Neutrophil (primary cell): ENCODE data around the gene CCDC81.

ENCODE experiments used
- H3K27ac ChIP-seq: fragments of 200-600 bp; sonication (generic); 2 replicates; pipeline ENCODE4 v1.5.1; 2016; ENCODE audit warnings: mild to moderate bottlenecking, moderate library complexity
- H3K27me3 ChIP-seq: fragments of 200-600 bp; sonication (generic); 2 replicates; pipeline ENCODE4 v1.6.0; 2016; ENCODE audit warnings: mild to moderate bottlenecking
- H3K36me3 ChIP-seq: fragments of 200-600 bp; sonication (generic); 2 replicates; pipeline ENCODE4 v1.5.1; 2017
- H3K4me1 ChIP-seq, 2 experiments: fragments of 200-600 bp in 1 of 2; sonication (generic) in 1 of 2; 1 replicate in 1 of 2; 2 replicates in 1 of 2; pipeline versions ENCODE4 v1.5.1 to v1.6.1; 2013 to 2016; ENCODE audit warnings: low read depth in 1 of 2, low read length in 1 of 2, mild to moderate bottlenecking in 1 of 2, moderate library complexity in 1 of 2; ENCODE audit not compliant: control insufficient read depth in 1 of 2, insufficient read depth in 1 of 2
- H3K4me3 ChIP-seq, 2 experiments: fragments of 200-600 bp in 1 of 2; sonication (generic) in 1 of 2; 1 replicate in 1 of 2; 2 replicates in 1 of 2; pipeline ENCODE4 v1.5.1; 2013 to 2016; ENCODE audit warnings: low read depth in 1 of 2, low read length in 1 of 2, mild to moderate bottlenecking in 1 of 2, moderate library complexity in 1 of 2
- H3K9me3 ChIP-seq: fragments of 200-600 bp; sonication (generic); 2 replicates; pipeline ENCODE4 v1.5.1; 2016
- TF ChIP-seq, protein P1 (sequence below): fragments of 200-600 bp; sonication (generic); IDR thresholded peaks from 2 replicates; pipeline ENCODE4 v1.5.1; 2016; ENCODE audit warnings: antibody characterized with exemption

Gene CCDC81

DNA sequence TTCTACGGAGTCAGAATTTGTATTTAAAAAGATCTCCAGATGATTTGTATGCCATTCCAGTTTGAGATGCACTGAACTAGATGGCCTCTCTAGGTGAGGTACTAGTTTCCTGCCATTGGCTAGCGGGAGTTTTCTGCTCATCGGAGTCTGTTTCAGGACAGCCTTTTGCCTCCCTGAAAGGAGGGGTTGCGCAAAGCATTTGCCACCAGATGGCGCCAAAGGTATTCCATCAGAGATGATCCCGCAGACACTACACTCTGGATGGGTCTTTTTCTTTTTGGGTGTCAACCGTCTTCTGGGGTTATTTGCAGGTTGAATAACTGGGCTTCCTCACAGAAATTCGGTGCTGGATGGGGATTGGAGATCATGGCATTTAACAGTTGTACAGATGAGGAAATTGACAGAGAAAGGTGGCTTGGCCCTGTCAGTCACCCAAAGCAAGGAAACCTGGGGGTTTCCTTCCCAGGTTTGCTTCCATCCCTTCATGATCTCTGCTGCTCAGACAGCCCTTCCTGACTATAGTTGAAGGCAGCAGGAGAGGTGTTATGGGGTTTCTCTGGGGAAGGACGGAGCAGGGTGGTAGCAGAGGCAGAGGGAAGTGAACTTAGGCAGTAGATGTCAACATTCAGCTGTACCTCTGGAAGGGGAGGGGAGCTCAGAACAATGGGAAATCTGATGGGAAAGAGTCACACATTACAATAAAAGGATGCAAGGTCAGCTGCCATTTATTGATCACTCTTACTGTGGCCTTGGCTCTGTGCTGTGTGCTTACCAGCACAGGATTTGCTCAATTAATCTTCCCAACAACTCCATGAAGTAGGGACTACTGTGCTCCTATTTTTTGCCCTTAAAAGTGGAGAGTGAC lies 81.6 kb downstream of the CCDC81 start:
- H3K4me3 ChIP-seq: no peak overlapping the region
- H3K27me3 ChIP-seq: no peaks in the 10 kb centered on the region
- H3K9me3 ChIP-seq: no peaks in the 10 kb centered on the region
- H3K27ac ChIP-seq: no peak overlapping the region
- H3K4me1 ChIP-seq: no peaks in the 10 kb centered on the region
- TF ChIP-seq, protein P1, sequence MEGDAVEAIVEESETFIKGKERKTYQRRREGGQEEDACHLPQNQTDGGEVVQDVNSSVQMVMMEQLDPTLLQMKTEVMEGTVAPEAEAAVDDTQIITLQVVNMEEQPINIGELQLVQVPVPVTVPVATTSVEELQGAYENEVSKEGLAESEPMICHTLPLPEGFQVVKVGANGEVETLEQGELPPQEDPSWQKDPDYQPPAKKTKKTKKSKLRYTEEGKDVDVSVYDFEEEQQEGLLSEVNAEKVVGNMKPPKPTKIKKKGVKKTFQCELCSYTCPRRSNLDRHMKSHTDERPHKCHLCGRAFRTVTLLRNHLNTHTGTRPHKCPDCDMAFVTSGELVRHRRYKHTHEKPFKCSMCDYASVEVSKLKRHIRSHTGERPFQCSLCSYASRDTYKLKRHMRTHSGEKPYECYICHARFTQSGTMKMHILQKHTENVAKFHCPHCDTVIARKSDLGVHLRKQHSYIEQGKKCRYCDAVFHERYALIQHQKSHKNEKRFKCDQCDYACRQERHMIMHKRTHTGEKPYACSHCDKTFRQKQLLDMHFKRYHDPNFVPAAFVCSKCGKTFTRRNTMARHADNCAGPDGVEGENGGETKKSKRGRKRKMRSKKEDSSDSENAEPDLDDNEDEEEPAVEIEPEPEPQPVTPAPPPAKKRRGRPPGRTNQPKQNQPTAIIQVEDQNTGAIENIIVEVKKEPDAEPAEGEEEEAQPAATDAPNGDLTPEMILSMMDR: no peak
- no peaks in the 10 kb centered on the region for H3K36me3 ChIP-seq

DNA sequence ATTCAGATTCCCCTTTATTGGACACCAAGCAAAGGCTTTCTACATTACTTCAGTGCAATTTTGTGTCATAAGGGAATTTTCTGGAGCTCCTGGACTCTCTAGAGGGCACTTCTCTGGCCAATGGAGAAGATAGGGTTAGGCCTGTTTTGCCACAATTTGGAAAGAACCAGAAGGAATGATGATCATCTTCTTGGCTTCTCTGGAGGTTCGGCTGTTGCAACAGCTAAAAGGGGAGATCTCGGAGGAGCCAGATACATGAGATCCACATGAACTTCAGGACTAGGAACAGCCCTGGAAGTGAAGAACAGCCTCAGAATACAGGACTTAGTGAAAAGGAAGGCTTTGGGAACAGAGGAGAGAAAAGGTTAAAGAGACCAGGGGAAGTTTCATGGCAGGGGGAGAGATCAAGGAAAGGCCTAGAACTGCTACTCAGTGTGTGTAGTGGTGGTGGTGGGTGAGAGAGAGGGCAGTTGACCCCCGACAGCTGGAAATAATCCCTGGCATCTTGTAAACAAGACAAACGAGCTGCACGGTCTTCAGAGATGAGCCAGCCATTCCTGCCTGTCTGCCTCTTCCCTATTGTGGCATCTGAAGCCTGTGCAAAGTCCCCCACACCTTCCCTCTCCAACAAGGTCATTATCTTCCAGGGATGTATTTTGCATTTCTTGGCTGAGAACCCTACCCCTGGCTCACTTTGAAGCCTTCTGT lies 83.8 kb downstream of the CCDC81 start:
- no peaks in the 10 kb centered on the region for H3K27me3 ChIP-seq
- no peak overlapping the region for H3K27ac ChIP-seq
- H3K36me3 ChIP-seq: no peaks in the 10 kb centered on the region
- H3K4me1 ChIP-seq: no peaks in the 10 kb centered on the region
- TF ChIP-seq, protein P1: no peak
- H3K9me3 ChIP-seq: no peaks in the 10 kb centered on the region
- no peak overlapping the region for H3K4me3 ChIP-seq

DNA sequence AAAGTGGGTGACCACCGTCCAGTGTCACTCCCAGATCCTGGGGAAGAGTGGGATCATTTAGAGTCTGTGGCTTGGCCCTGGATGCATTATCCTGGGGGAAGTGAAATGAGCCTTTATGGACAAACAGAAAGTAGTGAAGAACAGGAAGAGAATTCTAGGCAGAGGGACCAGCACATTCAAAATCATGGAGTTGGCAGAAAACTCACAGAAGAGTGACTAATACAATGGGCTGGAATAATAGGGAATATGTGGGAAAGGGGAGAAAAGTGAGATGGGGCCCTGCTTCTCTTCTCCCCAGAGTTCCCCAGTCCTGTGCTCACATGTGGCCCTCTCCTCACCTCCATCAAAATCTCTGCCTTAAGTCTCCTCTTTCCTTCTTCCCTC lies 84.3 kb downstream of the CCDC81 start:
- Histone ChIP-seq H3K4me3 (no peak overlapping the region), H3K36me3 (no peaks in the 10 kb centered on the region), H3K27me3 (no peaks in the 10 kb centered on the region), H3K9me3 (no peaks in the 10 kb centered on the region), H3K4me1 (no peaks in the 10 kb centered on the region), H3K27ac (no peak overlapping the region)
- TF ChIP-seq, protein P1: no peak

DNA sequence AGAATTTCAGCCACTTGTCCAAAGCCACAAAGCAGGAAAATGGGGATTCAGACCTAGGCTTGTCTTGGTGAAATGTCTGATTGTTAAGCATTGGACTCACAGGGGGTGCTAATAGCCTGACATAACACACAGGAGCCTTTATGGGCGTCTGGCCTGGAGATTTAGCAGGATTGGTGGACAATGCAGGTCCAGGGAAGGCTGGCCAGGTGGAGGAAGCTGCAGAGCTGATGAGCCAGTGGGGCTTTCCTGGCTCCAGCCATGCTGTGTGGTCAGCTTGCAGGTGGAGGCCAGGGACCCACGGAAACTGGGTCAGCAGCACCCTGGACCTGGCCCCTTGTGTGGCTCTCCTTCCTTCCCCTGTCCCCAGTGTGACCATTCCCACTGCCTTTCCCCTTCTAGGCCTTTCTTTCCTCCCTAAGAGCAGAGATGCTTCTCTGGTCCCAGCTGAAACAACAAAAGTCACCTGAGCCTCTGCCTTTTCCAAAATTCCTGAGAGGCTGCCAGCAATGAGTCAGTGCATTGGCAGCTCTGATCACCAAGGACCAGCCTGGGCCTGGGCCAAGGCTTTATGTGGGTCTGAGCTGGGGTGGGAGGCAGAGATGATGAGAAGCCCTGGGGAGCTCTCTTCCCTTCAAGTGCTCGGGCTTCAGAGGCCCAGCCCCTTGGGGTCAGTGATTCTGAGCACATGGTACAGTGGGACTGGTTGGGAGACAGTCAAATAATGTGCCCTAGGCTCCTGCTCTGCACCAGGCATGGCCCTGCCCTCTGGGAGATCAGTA lies 85.2 kb downstream of the CCDC81 start:
- Histone ChIP-seq H3K27me3 (no peaks in the 10 kb centered on the region), H3K27ac (no peak overlapping the region), H3K36me3 (no peaks in the 10 kb centered on the region), H3K4me3 (no peak overlapping the region), H3K9me3 (no peaks in the 10 kb centered on the region), H3K4me1 (no peaks in the 10 kb centered on the region)
- TF ChIP-seq, protein P1: no peak

DNA sequence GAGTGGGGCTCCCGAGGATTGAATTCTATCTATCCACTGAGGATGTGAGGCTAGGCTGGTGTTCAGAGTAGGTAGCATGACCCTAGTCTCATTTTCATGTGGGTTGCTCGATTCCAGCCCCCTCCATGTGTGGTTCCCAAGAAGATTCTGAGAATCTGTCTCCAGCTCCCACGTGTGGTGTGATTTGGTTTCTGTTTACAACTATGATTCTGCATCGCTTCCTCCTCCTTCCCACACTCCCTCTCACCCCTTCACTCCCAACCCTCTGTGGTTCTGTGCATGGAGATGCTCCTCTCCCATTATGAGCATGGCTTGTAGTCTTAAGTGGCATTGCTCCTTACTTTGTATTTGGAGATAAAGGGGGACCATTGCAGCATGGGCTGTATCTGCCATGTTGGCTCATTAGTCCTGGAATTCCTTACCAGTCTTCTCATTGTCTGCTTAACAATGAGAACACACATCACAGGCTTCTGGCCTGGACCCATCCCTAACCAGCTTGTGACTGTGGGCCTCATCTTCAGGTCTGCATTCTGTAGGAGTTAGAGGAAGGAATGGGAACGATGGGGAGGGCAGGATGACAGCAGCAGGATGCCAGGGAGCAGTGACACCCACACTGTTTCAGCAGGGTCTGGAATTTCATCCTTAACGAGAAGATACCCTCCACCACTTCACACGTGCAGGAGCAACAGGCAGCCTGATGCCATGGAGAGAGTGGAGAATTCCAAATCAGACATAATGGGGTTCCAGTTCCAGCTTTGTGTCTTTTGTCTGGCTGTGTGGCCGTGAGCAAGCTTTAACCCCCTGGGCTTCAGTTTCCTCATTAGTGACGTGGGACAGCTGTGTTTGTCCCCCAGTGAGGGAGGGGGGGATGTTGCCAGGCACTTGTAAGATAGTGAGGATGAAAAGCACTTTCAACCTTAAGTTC lies 86.0 kb downstream of the CCDC81 start:
- Histone ChIP-seq H3K27ac (no peak overlapping the region), H3K27me3 (no peaks in the 10 kb centered on the region), H3K4me3 (no peak overlapping the region), H3K36me3 (no peaks in the 10 kb centered on the region), H3K9me3 (no peaks in the 10 kb centered on the region), H3K4me1 (no peaks in the 10 kb centered on the region)
- TF ChIP-seq, protein P1: no peak
